Fibroblast of pulmonary artery (primary cell): Measurements from ENCODE around the gene CCDC6.
A peak's percentile ranks its signal among the peaks of the same experiment; 100 is the strongest.
"Not testable (repeated sequence)": the region's sequence is repeated elsewhere in the genome, so short reads cannot be mapped to it uniquely, and the experiment has no call there.

Experiments used
- DNase-seq: peaks from one replicate; pipeline ENCODE4 v3.0.0-alpha.2; 2010; ENCODE audit warnings: low read depth
- H3K4me3 ChIP-seq: replicated peaks from 2 replicates; pipeline ENCODE4 v1.5.1; 2011; ENCODE audit warnings: low read depth, mild to moderate bottlenecking, control low read depth, low read length, moderate library complexity
- CTCF ChIP-seq: IDR thresholded peaks from 2 replicates; pipeline ENCODE4 v1.5.1; 2011; ENCODE audit warnings: mild to moderate bottlenecking, control low read depth, low read length, inconsistent platforms; ENCODE audit errors: missing control alignments

The CCDC6 gene

GRCh38 chr10:59801171-59801570 is 105.2 kb downstream of the CCDC6 start:
- no peak for DNase-seq
- H3K4me3 ChIP-seq, result no peak overlapping the region
- TF ChIP-seq CTCF, result no peak

- no peak overlapping the region for H3K4me3 ChIP-seq
- TF ChIP-seq CTCF, result no peak
- no peak for DNase-seq
Measured at GRCh38 chr10:59799421-59799820, 106.9 kb downstream of the CCDC6 start.

- peak; percentile 26 for DNase-seq
- no peak overlapping the region for H3K4me3 ChIP-seq
- TF ChIP-seq CTCF, result no peak
Measured at GRCh38 chr10:59793919-59794318, 112.4 kb downstream of the CCDC6 start.

GRCh38 chr10:59792812-59793211 is 113.5 kb downstream of the CCDC6 start:
- no peak overlapping the region for H3K4me3 ChIP-seq
- no peak for DNase-seq
- TF ChIP-seq CTCF, result no peak

- H3K4me3 ChIP-seq, result no peak overlapping the region
- no peak for DNase-seq
- no peak for TF ChIP-seq CTCF
Measured at GRCh38 chr10:59791601-59792000, 114.8 kb downstream of the CCDC6 start.

GRCh38 chr10:59790080-59790479 is 116.3 kb downstream of the CCDC6 start:
- DNase-seq, H3K4me3 ChIP-seq: not testable (repeated sequence)

GRCh38 chr10:59788914-59789313 is 117.4 kb downstream of the CCDC6 start:
- DNase-seq, H3K4me3 ChIP-seq: not testable (repeated sequence)

- DNase-seq, H3K4me3 ChIP-seq: not testable (repeated sequence)
Measured at GRCh38 chr10:59787032-59787431, 119.3 kb downstream of the CCDC6 start.

- H3K4me3 ChIP-seq, result not testable (repeated sequence)
Measured at GRCh38 chr10:59785476-59785875, 120.9 kb downstream of the CCDC6 start.

More at GRCh38 chr10:59785476-59785875, 120.9 kb downstream of the CCDC6 start:
- not testable (repeated sequence) for DNase-seq
